K562 treated with DMSO at 1 percent for 4 hours (cell line): ENCODE data around the gene MFAP3L. TPM values are rescaled to one million over a fixed set of nuclear protein-coding genes. Genes with fewer than 3 reads are reported as not detected.

ENCODE experiments used
- total RNA-seq: library from RNA; unstranded; fragments of 300-600 nt; gene quantifications from 2 replicates; pipeline ENCODE4 v1.2.3, GENCODE V29; 2022; ENCODE audit not compliant: insufficient read depth

Gene MFAP3L
- total RNA-seq: 0.26 and 1.9 TPM in 2 replicates

GRCh38 chr4:170026253-170027021 is at the start of gene MFAP3L:
MFAP3L (minus strand) TSS chr4:170026395; CDS start chr4:170005877, 20,518 bp downstream.

Other genes starting within 250 kb of the MFAP3L start
- not detected in 2 replicates for gene AADAT, start 63.6 kb upstream of the MFAP3L start, total RNA-seq